GM19452 (cell line): ENCODE results near the gene SDHB.
"Not testable (repeated sequence)": the region's sequence is repeated elsewhere in the genome, so short reads cannot be mapped to it uniquely, and the experiment has no call there.

Experiments
- ATAC-seq: cut with Tn5 transposase; IDR thresholded peaks from one replicate; pipeline ENCODE4 v1.9.1; 2021; ENCODE audit not compliant: unreplicated experiment

SDHB gene

GRCh38 chr1:17075470-17076255 is 21.8 kb upstream of the SDHB start:
- ATAC-seq: no peak

DNA sequence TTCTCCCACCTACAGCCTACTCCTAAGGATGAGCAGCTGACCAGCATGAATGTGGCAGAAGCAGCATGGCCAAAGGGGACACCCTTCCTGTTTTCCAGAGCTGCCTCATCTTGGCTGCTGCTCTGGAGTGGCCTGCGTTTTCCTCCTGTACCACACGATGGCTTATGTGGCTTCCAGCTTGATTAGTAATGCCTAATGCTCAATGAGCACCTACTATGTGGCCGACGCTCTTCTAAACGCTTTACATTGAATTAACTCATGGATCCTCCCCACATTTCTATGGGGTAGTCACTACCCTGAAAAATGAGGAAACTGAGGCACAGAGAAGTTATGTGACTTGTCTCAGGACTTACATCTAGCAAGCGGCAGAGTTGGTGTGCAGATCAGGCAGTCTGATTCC is 18.0 kb upstream of the SDHB start:
- ATAC-seq: no peak

DNA sequence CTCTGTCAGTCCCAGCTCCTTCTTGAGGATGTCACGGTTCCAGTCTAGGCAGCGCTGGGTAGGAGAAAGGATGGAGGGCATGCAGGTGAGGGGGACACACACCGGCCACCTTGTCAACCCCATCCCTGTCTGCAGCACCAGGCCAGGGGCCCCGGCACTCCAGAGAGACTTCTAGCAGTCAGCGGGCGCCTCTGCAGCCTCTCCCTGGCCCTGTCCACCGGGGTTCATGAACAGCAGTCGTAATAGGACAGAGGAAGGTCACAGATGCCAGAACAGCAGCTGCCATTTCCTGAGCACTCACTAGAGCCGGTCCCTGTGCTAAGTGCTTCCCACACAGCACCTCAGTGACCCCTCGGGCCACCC is 16.3 kb upstream of the SDHB start:
- ATAC-seq: no peak

GRCh38 chr1:17069452-17070162 is 15.8 kb upstream of the SDHB start:
- ATAC-seq: no peak

DNA sequence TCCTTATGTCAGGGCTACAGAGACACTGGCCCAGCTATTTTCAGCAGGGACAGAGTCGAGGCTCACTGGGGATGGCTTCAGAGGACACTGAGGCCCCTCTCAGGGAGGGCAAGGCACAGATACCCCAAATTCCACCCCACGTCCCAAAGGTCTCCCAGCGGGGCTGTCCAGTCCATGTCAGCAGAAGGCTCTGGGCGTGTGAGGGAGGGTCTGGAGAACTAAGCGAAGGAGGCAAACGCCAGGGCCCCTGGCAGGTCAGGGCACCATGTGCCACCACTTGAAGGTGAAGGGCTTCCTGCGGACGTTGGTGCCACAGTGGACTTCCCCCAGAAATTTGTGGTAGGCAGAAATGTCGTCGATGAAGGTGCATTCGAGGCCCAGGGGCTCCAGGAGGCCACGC is 15.0 kb upstream of the SDHB start:
- ATAC-seq: no peak

DNA sequence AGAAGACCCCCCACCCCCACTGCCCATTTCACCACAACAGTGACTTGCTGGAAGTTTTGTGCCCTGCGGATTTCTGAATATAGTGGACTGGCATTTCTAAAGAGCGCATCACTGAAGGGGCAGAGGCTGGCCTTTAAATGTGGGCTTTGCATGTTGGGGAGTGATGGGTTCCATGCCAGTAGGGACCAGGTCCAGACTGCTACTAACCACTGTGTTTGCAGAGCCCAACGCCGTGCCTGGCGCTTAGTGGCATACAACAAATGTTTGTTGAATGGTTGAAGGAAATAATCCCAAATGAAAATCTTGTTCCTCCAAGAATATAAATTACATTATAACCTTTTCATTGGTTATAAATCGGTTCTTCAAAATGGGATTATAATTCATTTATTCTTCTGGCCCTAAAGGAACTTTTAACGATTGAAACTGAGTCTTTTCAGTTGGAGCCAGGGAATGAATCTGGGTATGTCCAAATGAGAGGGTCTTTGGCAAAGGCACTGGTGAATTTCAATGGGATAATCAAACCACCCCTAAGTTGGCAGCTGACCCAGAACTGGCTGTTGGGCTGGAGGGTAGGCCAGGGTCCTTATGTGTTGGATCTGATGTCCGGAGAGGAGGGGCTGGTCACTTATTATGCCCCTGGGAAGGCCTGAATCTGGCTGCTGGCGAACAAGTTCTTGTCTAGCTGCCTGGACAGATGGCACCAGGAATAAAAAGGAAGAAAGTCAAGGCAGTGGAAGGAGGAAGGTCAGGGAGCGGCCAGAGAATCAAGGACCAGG is 13.8 kb upstream of the SDHB start:
- ATAC-seq: no peak

DNA sequence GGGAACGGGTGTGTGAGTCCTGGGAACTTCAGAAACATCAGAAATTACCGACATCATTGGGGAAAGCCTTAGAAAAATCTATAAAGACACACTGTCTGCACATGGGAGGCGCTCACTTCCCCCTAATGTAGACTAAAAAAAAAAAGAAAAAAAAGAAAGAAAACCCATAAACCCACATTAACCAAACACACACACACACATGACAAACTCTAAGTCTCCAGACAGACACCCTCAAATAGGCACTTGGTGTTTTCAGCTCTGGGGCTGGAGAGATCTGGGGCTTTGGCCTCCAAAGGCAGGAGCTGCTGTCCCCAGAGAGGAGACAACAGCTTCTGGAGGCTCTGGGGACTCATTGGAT is 13.2 kb upstream of the SDHB start:
- no peak for ATAC-seq

DNA sequence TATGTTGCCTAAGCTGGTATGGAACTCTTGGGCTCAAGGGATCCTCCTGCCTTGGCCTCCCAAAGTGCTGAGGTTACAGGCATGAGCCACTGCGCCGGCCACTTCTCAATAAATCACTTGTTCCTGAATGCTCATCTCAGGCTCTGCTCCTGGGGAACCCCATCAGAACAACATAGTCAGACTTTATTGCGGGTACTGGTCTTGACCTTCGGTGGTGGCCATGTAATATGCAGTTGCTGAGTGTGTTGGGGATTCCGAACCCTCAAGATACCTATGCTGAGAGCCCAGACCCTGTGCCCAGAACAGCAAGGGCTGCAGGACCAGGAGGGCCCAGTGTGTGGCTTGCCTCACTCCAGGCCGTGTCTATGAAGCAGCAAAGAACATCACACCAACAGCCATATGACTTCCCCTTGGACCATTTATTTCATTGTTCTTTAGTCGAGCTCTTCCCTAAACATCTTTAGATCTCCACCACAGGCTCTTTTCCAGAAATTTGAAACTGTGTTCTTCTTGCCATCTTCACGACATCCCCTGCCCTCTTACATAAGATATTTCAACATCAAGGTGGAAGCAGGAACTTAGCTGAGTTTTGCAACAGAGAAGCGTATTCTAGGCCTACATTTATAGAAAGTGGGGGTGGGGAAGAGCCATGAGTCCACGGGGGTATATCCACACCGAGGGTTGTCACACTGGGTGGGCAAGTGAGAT is 12.7 kb upstream of the SDHB start:
- ATAC-seq: no peak

GRCh38 chr1:17065666-17066065 is 11.8 kb upstream of the SDHB start:
- ATAC-seq: no peak

DNA sequence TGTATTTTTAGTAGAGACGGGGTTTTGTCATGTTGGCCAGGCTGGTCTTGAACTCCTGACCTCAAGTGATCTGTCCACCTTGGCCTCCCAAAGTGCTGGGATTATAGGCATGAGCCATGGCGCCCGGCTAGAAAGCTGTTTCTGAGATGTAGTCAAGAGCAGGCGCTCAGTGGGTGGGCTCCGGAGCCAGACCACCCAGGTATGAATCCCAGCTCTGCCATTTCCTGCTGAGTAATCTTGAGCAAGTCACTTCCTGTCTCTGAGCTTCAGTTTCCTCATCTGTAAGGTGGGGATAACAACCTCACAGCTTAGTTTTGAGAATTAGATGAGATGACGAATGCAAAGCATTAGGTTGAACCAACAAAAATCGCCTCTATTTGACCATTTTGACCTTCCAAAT is 8.9 kb upstream of the SDHB start:
- ATAC-seq: not testable (repeated sequence)

- no peak for ATAC-seq
Observed at GRCh38 chr1:17061892-17062291, 8.1 kb upstream of the SDHB start.

DNA sequence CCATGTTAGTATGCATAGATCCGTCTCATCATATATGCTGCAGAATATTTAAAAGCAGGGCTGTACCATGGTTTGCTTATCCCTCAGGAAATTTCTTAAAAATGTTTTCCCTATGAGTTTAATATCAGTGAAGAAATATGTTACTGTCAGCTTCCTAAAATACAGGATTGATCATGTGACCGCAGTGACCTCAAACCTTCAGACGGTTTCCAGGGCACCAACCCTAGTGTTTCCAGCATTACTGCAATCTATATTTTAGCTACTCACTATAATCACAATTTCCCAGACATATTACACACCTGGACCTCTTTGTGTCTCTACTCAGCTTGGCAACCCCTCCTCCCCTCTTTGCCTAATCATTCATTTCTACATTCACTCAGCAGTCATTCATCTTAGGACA is 7.7 kb upstream of the SDHB start:
- ATAC-seq: no peak

GRCh38 chr1:17060306-17060749 is 6.5 kb upstream of the SDHB start:
- no peak for ATAC-seq

DNA sequence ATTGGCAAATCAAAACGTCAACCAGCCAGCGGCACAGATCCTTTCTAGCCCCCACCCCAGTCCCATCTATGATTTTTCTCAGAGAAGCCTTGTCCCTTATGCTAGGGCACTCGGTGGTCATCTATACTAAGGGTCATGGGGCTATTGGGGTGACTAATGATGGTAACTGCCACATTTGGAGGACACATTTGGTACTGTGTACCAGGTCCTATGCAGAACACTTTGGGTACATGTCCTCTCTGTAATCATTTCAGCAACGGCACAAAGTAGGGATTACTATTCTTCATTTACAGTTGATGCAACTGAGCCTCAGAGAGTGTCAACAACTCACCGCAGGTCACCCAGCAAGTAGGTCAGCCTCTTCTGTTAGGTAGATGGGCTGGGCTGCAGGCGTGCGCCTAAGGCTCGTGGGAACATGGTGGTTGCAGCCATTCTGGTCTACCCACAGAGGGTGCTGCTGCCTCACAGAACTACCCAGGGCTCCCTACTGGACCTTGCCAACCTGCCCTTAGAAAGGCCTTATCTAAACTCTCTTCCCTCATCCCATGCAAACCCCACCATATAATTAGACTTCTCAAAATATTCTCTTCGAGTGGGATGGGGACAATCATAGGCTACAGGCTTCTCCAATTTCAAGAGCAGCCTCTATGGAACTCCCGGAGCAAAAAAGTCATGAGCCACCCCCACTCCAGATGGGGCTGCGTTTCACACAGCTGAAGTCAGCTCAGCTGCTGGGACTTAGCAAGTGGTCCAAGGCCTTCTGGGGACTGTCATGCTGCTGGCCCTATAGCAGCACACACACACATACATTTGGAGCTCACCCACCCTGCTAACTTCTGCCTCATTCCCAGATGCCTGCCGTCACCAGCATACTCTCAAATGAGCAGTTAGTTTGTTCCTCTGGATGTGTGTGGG is 5.8 kb upstream of the SDHB start:
- no peak for ATAC-seq

- no peak for ATAC-seq
Observed at GRCh38 chr1:17056551-17056950, 2.7 kb upstream of the SDHB start.

DNA sequence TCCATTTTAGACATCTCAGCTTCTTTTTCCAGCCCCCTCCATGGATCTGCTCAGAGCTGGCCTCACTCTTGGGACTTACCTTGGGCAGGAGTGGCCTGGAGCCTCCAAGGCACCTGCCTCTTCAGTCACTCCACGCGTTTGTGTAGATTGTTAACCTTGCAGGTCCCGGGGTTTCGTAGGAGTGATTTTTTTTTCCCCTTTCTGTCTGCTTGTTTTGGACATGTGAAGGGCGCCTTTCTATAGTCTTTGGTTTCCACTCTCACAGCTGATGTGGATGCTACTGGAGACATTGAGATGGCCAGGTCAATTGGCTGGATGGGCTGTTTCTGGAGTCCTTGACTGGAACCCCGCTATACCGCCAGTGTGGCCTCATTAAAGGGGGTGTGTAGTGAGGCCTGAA is 2.0 kb upstream of the SDHB start:
- ATAC-seq: no peak

DNA sequence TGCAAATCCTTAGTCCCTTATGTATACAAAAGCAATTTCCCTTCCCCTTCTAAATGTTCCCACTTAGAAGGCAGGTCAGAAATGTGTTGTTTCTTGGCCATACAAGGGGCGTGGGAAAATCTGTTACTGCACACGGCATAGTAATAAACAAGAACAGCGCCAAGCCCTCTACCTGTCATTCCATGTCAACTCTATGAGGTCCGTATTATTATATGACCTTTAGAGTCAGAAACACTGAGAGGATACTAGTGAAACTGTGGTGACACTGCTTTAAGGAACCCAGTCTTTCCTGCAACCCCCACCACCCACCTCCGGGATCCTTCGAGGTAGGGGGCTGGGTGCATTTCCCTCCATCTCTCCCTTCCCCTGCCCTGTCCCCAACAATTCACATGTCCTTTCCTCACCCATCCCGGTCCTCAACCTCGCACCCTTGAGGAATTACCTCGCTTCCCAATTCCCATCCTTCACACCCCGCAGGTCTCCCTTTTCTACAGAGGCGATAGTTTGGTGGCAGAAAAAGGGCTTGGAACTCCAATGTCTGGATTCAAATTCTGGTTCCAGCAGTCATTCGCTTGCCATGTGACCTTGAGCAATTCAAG is 647 bp downstream of the SDHB start:
- no peak for ATAC-seq

DNA sequence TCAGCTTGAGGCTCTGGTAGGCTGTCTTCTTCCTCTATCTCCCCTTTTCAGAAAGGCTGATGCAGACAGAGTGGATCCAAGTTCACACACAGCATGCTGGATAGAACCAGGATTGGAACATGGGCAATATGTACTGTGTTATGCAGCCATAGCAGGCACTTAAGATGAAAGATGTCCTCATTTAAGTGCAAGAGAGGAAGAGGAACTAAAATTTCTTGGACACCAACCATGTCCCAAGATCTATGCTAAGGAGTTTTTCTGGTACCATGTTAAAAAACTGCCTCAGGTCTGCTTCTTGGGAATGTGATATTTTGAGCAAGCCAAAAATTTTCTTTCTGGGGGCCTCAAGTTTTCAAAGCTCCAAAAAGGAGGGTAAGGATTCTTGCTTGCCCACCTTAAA is 1.2 kb downstream of the SDHB start:
- ATAC-seq: no peak

GRCh38 chr1:17052038-17052437 is 1.8 kb downstream of the SDHB start:
- ATAC-seq: no peak

GRCh38 chr1:17047924-17048323 is 5.9 kb downstream of the SDHB start:
- ATAC-seq: no peak
